Stomach smooth muscle (tissue), 2 donors: ENCODE results near the gene SLAIN2.

Source experiments
- H3K27ac ChIP-seq: one replicate; pipeline ENCODE4 v1.7.0; 2013; ENCODE audit warnings: mild to moderate bottlenecking, low read length, inconsistent platforms
- H3K27me3 ChIP-seq, 2 donors: one replicate each; pipeline ENCODE4 v1.7.0; 2013; ENCODE audit warnings: low read length in 2 of 2; ENCODE audit not compliant: insufficient read depth in 2 of 2, control insufficient read depth in 1 of 2
- H3K36me3 ChIP-seq, 2 donors: one replicate each; pipeline ENCODE4 v1.7.0; 2013; ENCODE audit warnings: low read length in 2 of 2; ENCODE audit not compliant: control insufficient read depth in 2 of 2, insufficient read depth in 2 of 2
- H3K4me1 ChIP-seq: one replicate; pipeline ENCODE4 v1.7.0; 2013; ENCODE audit warnings: low read length; ENCODE audit not compliant: control insufficient read depth, insufficient read depth
- H3K4me3 ChIP-seq, 2 donors: one replicate each; pipeline ENCODE4 v1.7.0; 2013; ENCODE audit warnings: low read length in 2 of 2
- H3K9ac ChIP-seq, 2 donors: one replicate each; pipeline ENCODE4 v1.7.0; 2013; ENCODE audit warnings: low read length in 2 of 2, mild to moderate bottlenecking in 1 of 2
- H3K9me3 ChIP-seq, 2 donors: one replicate each; pipeline ENCODE4 v1.7.0; 2013; ENCODE audit warnings: low read length in 2 of 2; ENCODE audit not compliant: control insufficient read depth in 2 of 2
- donor health status: healthy.
- donor health status: Pancreatic carcinoma.

The SLAIN2 gene

DNA sequence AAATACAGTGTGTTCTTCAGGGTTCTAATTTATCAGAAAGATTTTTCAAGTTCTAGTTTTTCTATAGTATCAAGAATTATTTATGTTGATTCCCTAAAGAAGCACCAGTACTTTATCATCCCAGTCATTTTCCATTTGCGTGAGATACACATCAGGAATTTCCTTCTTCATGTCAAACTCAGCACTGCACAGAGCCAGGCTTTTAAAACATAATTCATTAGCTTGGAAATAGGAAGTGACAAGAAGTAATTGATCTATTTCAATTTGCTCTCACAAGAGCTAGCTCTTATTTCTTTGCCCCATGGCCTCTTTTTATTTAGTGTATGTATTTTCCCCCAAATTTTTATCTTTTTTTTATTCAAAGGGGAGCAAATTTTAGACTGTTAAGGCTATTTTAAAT lies 128.8 kb downstream of the SLAIN2 start:
- no peak overlapping the region for H3K4me3 ChIP-seq
- H3K9ac ChIP-seq, result no peak overlapping the region
- H3K4me1 ChIP-seq, result no peaks in the 10 kb centered on the region
- H3K27me3 ChIP-seq, result no peaks in the 10 kb centered on the region
- no peaks in the 10 kb centered on the region for H3K9me3 ChIP-seq
- H3K36me3 ChIP-seq, result no peaks in the 10 kb centered on the region
- H3K27ac ChIP-seq, result no peak overlapping the region

- Histone ChIP-seq H3K27me3 (no peaks in the 10 kb centered on the region), H3K4me1 (no peaks in the 10 kb centered on the region), H3K36me3 (no peaks in the 10 kb centered on the region), H3K27ac (no peak overlapping the region), H3K4me3 (no peak overlapping the region), H3K9ac (no peak overlapping the region), H3K9me3 (no peaks in the 10 kb centered on the region)
Observed at GRCh38 chr4:48470570-48470969, 129.2 kb downstream of the SLAIN2 start.

DNA sequence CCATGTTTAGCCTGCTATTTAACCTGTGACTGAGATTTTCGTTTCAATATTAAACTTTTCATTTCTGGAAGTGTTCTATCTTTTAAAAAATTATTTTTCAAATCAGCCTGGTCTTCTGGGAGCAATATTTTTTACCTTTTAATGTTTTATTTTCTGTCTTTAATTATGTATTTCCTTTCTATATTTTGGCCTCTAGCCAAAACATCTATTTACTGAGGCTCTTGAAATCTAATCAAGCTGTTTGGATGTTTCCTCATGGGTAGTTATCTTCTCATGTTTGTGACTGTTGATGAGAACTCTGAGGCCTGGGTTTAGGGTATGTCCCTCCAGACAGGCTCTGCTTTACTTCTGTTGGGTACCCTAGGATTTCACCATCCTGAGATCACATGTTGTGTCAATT lies 131.5 kb downstream of the SLAIN2 start:
- Histone ChIP-seq H3K27ac (no peak overlapping the region), H3K9ac (no peak overlapping the region), H3K9me3 (no peaks in the 10 kb centered on the region), H3K4me3 (no peak overlapping the region), H3K36me3 (no peaks in the 10 kb centered on the region), H3K27me3 (no peaks in the 10 kb centered on the region), H3K4me1 (no peaks in the 10 kb centered on the region)

GRCh38 chr4:48475770-48476169 lies 134.4 kb downstream of the SLAIN2 start:
- Histone ChIP-seq H3K9ac (no peak overlapping the region), H3K36me3 (no peaks in the 10 kb centered on the region), H3K27ac (no peak overlapping the region), H3K4me3 (no peak overlapping the region), H3K4me1 (no peaks in the 10 kb centered on the region), H3K9me3 (no peaks in the 10 kb centered on the region), H3K27me3 (no peaks in the 10 kb centered on the region)
